Measurements from ENCODE around the gene GTPBP2.

- TF ChIP-seq, protein P1, sequence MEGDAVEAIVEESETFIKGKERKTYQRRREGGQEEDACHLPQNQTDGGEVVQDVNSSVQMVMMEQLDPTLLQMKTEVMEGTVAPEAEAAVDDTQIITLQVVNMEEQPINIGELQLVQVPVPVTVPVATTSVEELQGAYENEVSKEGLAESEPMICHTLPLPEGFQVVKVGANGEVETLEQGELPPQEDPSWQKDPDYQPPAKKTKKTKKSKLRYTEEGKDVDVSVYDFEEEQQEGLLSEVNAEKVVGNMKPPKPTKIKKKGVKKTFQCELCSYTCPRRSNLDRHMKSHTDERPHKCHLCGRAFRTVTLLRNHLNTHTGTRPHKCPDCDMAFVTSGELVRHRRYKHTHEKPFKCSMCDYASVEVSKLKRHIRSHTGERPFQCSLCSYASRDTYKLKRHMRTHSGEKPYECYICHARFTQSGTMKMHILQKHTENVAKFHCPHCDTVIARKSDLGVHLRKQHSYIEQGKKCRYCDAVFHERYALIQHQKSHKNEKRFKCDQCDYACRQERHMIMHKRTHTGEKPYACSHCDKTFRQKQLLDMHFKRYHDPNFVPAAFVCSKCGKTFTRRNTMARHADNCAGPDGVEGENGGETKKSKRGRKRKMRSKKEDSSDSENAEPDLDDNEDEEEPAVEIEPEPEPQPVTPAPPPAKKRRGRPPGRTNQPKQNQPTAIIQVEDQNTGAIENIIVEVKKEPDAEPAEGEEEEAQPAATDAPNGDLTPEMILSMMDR (IDR thresholded peaks at IDR 0.05; ENCODE audit: low read length): no peak
- TF ChIP-seq EZH2 (optimal IDR thresholded peaks at IDR 0.05; ENCODE audit: low read depth, low read length): no peak
Observed at GRCh38 chr6:43610431-43610830, 18.6 kb downstream of the GTPBP2 start.
